Esophagus muscularis mucosa (tissue), 3 donors: ENCODE measurements around the gene QSOX2.

ENCODE experiments used
- CTCF ChIP-seq, 3 experiments: fragments of 200-600 bp in 2 of 3; fragments of 450-650 bp in 1 of 3; sonication (generic) in 2 of 3; IDR thresholded peaks; one replicate each; pipeline ENCODE4 v1.5.1; 2017 to 2019; ENCODE audit warnings: antibody characterized with exemption in 3 of 3, mild to moderate bottlenecking in 2 of 3, moderate library complexity in 1 of 3
- POLR2AphosphoS5 ChIP-seq, 2 donors: sonication (generic); formaldehyde crosslinking; IDR thresholded peaks; one replicate each; pipeline ENCODE4 v1.6.1; 2017; ENCODE audit warnings: antibody characterized with exemption in 2 of 2

- no peak for TF ChIP-seq CTCF (IDR thresholded peaks at IDR 0.05)
- no peak for TF ChIP-seq POLR2AphosphoS5 (IDR thresholded peaks at IDR 0.05)
Observed at GRCh38 chr9:136218271-136218670, 27.3 kb downstream of the QSOX2 start.
